H9 (cell line): Measurements from ENCODE around the gene TSGA10IP. TPM values are rescaled to one million over a fixed set of nuclear protein-coding genes. Genes with fewer than 3 reads are reported as not detected.

Experiments used
- DNase-seq: peaks from one replicate; pipeline ENCODE4 v3.0.0-alpha.2; 2017
- H2AFZ ChIP-seq: one replicate; pipeline ENCODE4 v1.6.1; 2013; ENCODE audit warnings: mild to moderate bottlenecking, low read length, control low read depth, moderate library complexity
- H2AK5ac ChIP-seq: 2 replicates; pipeline ENCODE4 v1.6.1; 2013; ENCODE audit warnings: low read length, control low read depth, mixed read lengths; ENCODE audit not compliant: insufficient read length
- H2BK120ac ChIP-seq: one replicate; pipeline ENCODE4 v1.6.1; 2013; ENCODE audit warnings: low read depth, mild to moderate bottlenecking, low read length, control low read depth, inconsistent platforms; ENCODE audit not compliant: poor library complexity, severe bottlenecking
- H2BK12ac ChIP-seq: 2 replicates; pipeline ENCODE4 v1.6.1; 2013; ENCODE audit warnings: low read length, control low read depth, mixed read lengths, low read depth; ENCODE audit not compliant: insufficient read length
- H2BK15ac ChIP-seq: 2 replicates; pipeline ENCODE4 v1.6.1; 2013; ENCODE audit warnings: low read depth, low read length, control low read depth
- H2BK20ac ChIP-seq: one replicate; pipeline ENCODE4 v1.6.1; 2013; ENCODE audit warnings: low read depth, mild to moderate bottlenecking, low read length, control low read depth, inconsistent platforms; ENCODE audit not compliant: poor library complexity, severe bottlenecking
- H2BK5ac ChIP-seq: 2 replicates; pipeline ENCODE4 v1.6.1; 2013; ENCODE audit warnings: low read length, control low read depth, mixed read lengths; ENCODE audit not compliant: insufficient read length
- H3K14ac ChIP-seq: 2 replicates; pipeline ENCODE4 v1.6.1; 2013; ENCODE audit warnings: low read length, control low read depth; ENCODE audit not compliant: insufficient read depth
- H3K18ac ChIP-seq: 2 replicates; pipeline ENCODE4 v1.6.1; 2013; ENCODE audit warnings: low read depth, mild to moderate bottlenecking, mixed read lengths, low read length, control low read depth; ENCODE audit not compliant: insufficient read length
- H3K23ac ChIP-seq: 2 replicates; pipeline ENCODE4 v1.6.1; 2013; ENCODE audit warnings: low read length, control low read depth, mixed read lengths, low read depth; ENCODE audit not compliant: insufficient read length
- H3K23me2 ChIP-seq: 2 replicates; pipeline ENCODE4 v1.6.1; 2013; ENCODE audit warnings: low read depth, mild to moderate bottlenecking, mixed read lengths, low read length, control low read depth; ENCODE audit not compliant: insufficient read length, poor library complexity, severe bottlenecking
- H3K27ac ChIP-seq: 2 replicates; pipeline ENCODE4 v1.5.1; 2013; ENCODE audit warnings: low read length, control low read depth, mixed read lengths, low read depth; ENCODE audit not compliant: insufficient read length
- H3K27me3 ChIP-seq: 2 replicates; pipeline ENCODE4 v1.6.1; 2013; ENCODE audit warnings: low read length, control low read depth, inconsistent platforms; ENCODE audit not compliant: insufficient read depth
- H3K4ac ChIP-seq: 2 replicates; pipeline ENCODE4 v1.6.1; 2013; ENCODE audit warnings: low read depth, mild to moderate bottlenecking, control low read depth, inconsistent platforms, low read length, moderate library complexity
- H3K4me1 ChIP-seq: 2 replicates; pipeline ENCODE4 v1.6.1; 2013; ENCODE audit warnings: low read length, control low read depth, inconsistent platforms; ENCODE audit not compliant: insufficient read depth
- H3K4me2 ChIP-seq: 2 replicates; pipeline ENCODE4 v1.6.1; 2013; ENCODE audit warnings: low read length, control low read depth, mixed read lengths; ENCODE audit not compliant: insufficient read length, insufficient read depth
- H3K56ac ChIP-seq: 2 replicates; pipeline ENCODE4 v1.6.1; 2013; ENCODE audit warnings: low read depth, mild to moderate bottlenecking, mixed read lengths, low read length, control low read depth; ENCODE audit not compliant: insufficient read length
- H3K79me1 ChIP-seq: 2 replicates; pipeline ENCODE4 v1.6.1; 2013; ENCODE audit warnings: low read depth, mild to moderate bottlenecking, moderate library complexity, low read length, control low read depth, inconsistent platforms; ENCODE audit not compliant: insufficient read depth, poor library complexity, severe bottlenecking
- H3K79me2 ChIP-seq: 2 replicates; pipeline ENCODE4 v1.6.1; 2013; ENCODE audit warnings: low read length, control low read depth, inconsistent platforms; ENCODE audit not compliant: insufficient read depth
- H3K9ac ChIP-seq: 2 replicates; pipeline ENCODE4 v1.6.1; 2013; ENCODE audit warnings: low read length, control low read depth, mixed read lengths; ENCODE audit not compliant: insufficient read length; ENCODE audit errors: extremely low read depth
- H3K9me3 ChIP-seq: one replicate; pipeline ENCODE4 v1.6.1; 2013; ENCODE audit warnings: low read depth, low read length, inconsistent platforms; ENCODE audit not compliant: control insufficient read depth
- H3T11ph ChIP-seq: one replicate; pipeline ENCODE4 v1.6.1; 2013; ENCODE audit warnings: mild to moderate bottlenecking, low read length, control low read depth, inconsistent platforms
- H4K20me1 ChIP-seq: one replicate; pipeline ENCODE4 v1.6.1; 2013; ENCODE audit not compliant: control insufficient read depth, insufficient read length, insufficient read depth
- H4K5ac ChIP-seq: 2 replicates; pipeline ENCODE4 v1.6.1; 2013; ENCODE audit warnings: low read depth, mild to moderate bottlenecking, mixed read lengths, low read length, control low read depth; ENCODE audit not compliant: insufficient read length
- H4K8ac ChIP-seq: replicated peaks from 2 replicates; pipeline ENCODE4 v1.6.1; 2013; ENCODE audit warnings: low read length, control low read depth, mixed read lengths, low read depth; ENCODE audit not compliant: insufficient read length
- H4K91ac ChIP-seq: 2 replicates; pipeline ENCODE4 v1.6.1; 2013; ENCODE audit warnings: low read depth, mild to moderate bottlenecking, moderate library complexity, mixed read lengths, low read length, control low read depth; ENCODE audit not compliant: insufficient read length
- H3K27ac Mint-ChIP-seq, 3 experiments: 2 replicates in 2 of 3; 3 replicates in 1 of 3; pipeline ENCODE4 v1.8.0; 2020 to 2021; ENCODE audit warnings: mixed read lengths in 3 of 3, mild to moderate bottlenecking in 1 of 3, moderate library complexity in 1 of 3
- H3K27me3 Mint-ChIP-seq: 2 replicates; pipeline ENCODE4 v1.8.0; 2021; ENCODE audit warnings: low read depth, mild to moderate bottlenecking, moderate library complexity, mixed read lengths
- H3K36me3 Mint-ChIP-seq, 3 experiments: 2 replicates in 2 of 3; 3 replicates in 1 of 3; pipeline ENCODE4 v1.8.0; 2020 to 2021; ENCODE audit warnings: low read depth in 3 of 3, mixed read lengths in 3 of 3; ENCODE audit not compliant: insufficient read depth in 1 of 3
- H3K4me1 Mint-ChIP-seq, 2 experiments: 2 replicates each; pipeline ENCODE4 v1.8.0; 2020; ENCODE audit warnings: mixed read lengths in 2 of 2
- H3K4me3 Mint-ChIP-seq, 2 experiments: 2 replicates in 1 of 2; 3 replicates in 1 of 2; pipeline ENCODE4 v1.8.0; 2020 to 2021; ENCODE audit warnings: mild to moderate bottlenecking in 2 of 2, mixed read lengths in 2 of 2, moderate library complexity in 1 of 2
- H3K9me3 Mint-ChIP-seq, 2 experiments: 2 replicates in 1 of 2; 3 replicates in 1 of 2; pipeline ENCODE4 v1.8.0; 2020; ENCODE audit warnings: mild to moderate bottlenecking in 2 of 2, mixed read lengths in 2 of 2, moderate library complexity in 1 of 2
- WGBS: extraction: QIAGEN DNeasy Blood & Tissue Kit; methylation state at CpG from one replicate; pipeline ENCODE4 v1.1.7; 2013; ENCODE audit warnings: missing lambda C conversion rate, low lambda C conversion rate, mixed read lengths; ENCODE audit not compliant: insufficient read length; ENCODE audit errors: extremely low coverage; 5-methylcytosine and 5-hydroxymethylcytosine counted together
- total RNA-seq: library from RNA; stranded (reverse); gene quantifications from 2 replicates; pipeline ENCODE4 v1.2.1, GENCODE V29; 2021
- TF ChIP-seq, protein P1 (sequence below): fragments of 200-600 bp; sonication (generic); conservative IDR thresholded peaks from 3 replicates; pipeline ENCODE4 v1.8.0; 2021; ENCODE audit warnings: antibody characterized with exemption, mild to moderate bottlenecking

TSGA10IP gene
- total RNA-seq, 1 experiment from 2014 or later = 2.2 TPM

- WGBS = no CpG with 5 or more reads among the region's 30 CpGs
- Histone ChIP-seq H3K4me2 (no peak overlapping the region), H3K4ac (no peak overlapping the region)
Measured at GRCh38 chr11:65967329-65967934, 22.2 kb downstream of the TSGA10IP start.

More at GRCh38 chr11:65967329-65967934, 22.2 kb downstream of the TSGA10IP start:
- Histone ChIP-seq H2AFZ (no peak overlapping the region), H2BK15ac (no peak overlapping the region), H3K56ac (no peak overlapping the region), H3K27me3 (no peaks in the 10 kb centered on the region), H3K27ac (no peak overlapping the region), H2BK120ac (no peak overlapping the region), H3K4me1 (peaks cover 2% of the 10 kb centered on the region; the same call in 1 of the 2 replicates), H3K23me2 (no peaks in the 10 kb centered on the region), H4K20me1 (no peaks in the 10 kb centered on the region), H3K9ac (no peak overlapping the region), H2BK12ac (no peak overlapping the region), H2BK20ac (no peak overlapping the region), H2BK5ac (no peak overlapping the region), H3K23ac (no peak overlapping the region), H4K5ac (no peak overlapping the region), H4K91ac (no peak overlapping the region), H3T11ph (no peak overlapping the region), H4K8ac (no peak overlapping the region), H3K14ac (no peak overlapping the region), H3K79me2 (peaks cover 6% of the 10 kb centered on the region; the same call in 1 of the 2 replicates), H2AK5ac (no peak overlapping the region), H3K9me3 (no peaks in the 10 kb centered on the region), H3K79me1 (peaks cover 5% of the 10 kb centered on the region), H3K18ac (no peak overlapping the region)
- no peak overlapping the region; a peak in 1 of 5 replicates for H3K4me3 Mint-ChIP-seq
- H3K4me1 Mint-ChIP-seq = peaks cover 14% of the 10 kb centered on the region in 2 experiments
- no peaks in the 10 kb centered on the region for H3K27me3 Mint-ChIP-seq
- TF ChIP-seq, protein P1, sequence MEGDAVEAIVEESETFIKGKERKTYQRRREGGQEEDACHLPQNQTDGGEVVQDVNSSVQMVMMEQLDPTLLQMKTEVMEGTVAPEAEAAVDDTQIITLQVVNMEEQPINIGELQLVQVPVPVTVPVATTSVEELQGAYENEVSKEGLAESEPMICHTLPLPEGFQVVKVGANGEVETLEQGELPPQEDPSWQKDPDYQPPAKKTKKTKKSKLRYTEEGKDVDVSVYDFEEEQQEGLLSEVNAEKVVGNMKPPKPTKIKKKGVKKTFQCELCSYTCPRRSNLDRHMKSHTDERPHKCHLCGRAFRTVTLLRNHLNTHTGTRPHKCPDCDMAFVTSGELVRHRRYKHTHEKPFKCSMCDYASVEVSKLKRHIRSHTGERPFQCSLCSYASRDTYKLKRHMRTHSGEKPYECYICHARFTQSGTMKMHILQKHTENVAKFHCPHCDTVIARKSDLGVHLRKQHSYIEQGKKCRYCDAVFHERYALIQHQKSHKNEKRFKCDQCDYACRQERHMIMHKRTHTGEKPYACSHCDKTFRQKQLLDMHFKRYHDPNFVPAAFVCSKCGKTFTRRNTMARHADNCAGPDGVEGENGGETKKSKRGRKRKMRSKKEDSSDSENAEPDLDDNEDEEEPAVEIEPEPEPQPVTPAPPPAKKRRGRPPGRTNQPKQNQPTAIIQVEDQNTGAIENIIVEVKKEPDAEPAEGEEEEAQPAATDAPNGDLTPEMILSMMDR = no peak
- no peak overlapping the region for H3K27ac Mint-ChIP-seq
- peaks cover 53 to 82% (median 77%) of the 10 kb centered on the region in 3 experiments for H3K36me3 Mint-ChIP-seq
- no peak for DNase-seq
- H3K9me3 Mint-ChIP-seq = no peaks in the 10 kb centered on the region
